GM12878 (cell line): Measurements from ENCODE around the gene TYRP1. TPM values are rescaled to one million over a fixed set of nuclear protein-coding genes. Genes with fewer than 3 reads are reported as not detected.

ENCODE experiments used
- ATAC-seq: fragments of 200-7000 bp; cut with Tn5 transposase; 3 replicates; pipeline ENCODE4 v1.9.1; 2020; ENCODE audit warnings: mild to moderate bottlenecking, moderate library complexity
- Bru-seq: library from RNA; stranded (reverse); fragments of 400-500 nt; gene quantifications from one replicate; lab custom pipeline; 2021; lab: Mats Ljungman, UMichigan
- BruChase-seq, 2 experiments: library from RNA; stranded (reverse); fragments of 400-500 nt; gene quantifications; one replicate each; lab custom pipeline; 2021; lab: Mats Ljungman, UMichigan
- BruUV-seq: library from RNA; stranded (reverse); fragments of 400-500 nt; replicated peaks from 2 replicates; lab custom pipeline; 2021; lab: Mats Ljungman, UMichigan
- CTCF ChIA-PET: fragments of 300-600 bp; sonication (Branson Sonifier 250); formaldehyde crosslinking; extraction: SDS; loops from one replicate; lab custom pipeline; 2021; ENCODE audit warnings: inconsistent platforms; lab: Yijun Ruan, JAX
- POLR2A ChIA-PET: fragments of 350-600 bp; formaldehyde crosslinking; extraction: SDS; loops from one replicate; lab custom pipeline; 2021; ENCODE audit warnings: inconsistent platforms; lab: Charles Lee
- RAD21 ChIA-PET: fragments of 300-600 bp; sonication (Branson Sonifier 250); formaldehyde crosslinking; loops from one replicate; lab custom pipeline; 2023; ENCODE audit warnings: antibody characterized with exemption; ENCODE audit not compliant: unreplicated experiment; lab: Charles Lee
- SMC1A ChIA-PET: fragments of 300-600 bp; sonication (Branson Sonifier 250); formaldehyde crosslinking; loops from one replicate; lab custom pipeline; 2023; ENCODE audit not compliant: unreplicated experiment, uncharacterized antibody; lab: Charles Lee
- DNase-seq: peaks from one replicate; pipeline ENCODE4 v3.0.0-alpha.2; 2011; ENCODE audit warnings: low read depth, low spot score
- FAIRE-seq: peaks from 3 replicates; lab custom pipeline; 2011; peaks lifted over from hg19 to GRCh38; lab: Jason Lieb, UNC
- H2AFZ ChIP-seq: 2 replicates; pipeline ENCODE4 v1.6.0; 2011; ENCODE audit warnings: low read depth, low read length, control low read depth; ENCODE audit not compliant: control insufficient read depth
- H3K27ac ChIP-seq: 2 replicates; pipeline ENCODE4 v1.5.1; 2011; ENCODE audit warnings: control low read depth; ENCODE audit not compliant: control insufficient read depth, insufficient read depth
- H3K27me3 ChIP-seq, 2 experiments: replicated peaks in 1 of 2; 2 replicates each; pipeline versions ENCODE4 v1.6.0 to v1.6.1; 2011; ENCODE audit warnings: low read length in 1 of 2; ENCODE audit not compliant: control insufficient read depth in 2 of 2, insufficient read depth in 2 of 2
- H3K36me3 ChIP-seq, 2 experiments: 2 replicates each; pipeline ENCODE4 v1.5.1; 2011; ENCODE audit warnings: low read length in 1 of 2; ENCODE audit not compliant: control insufficient read depth in 2 of 2, insufficient read depth in 2 of 2
- H3K4me1 ChIP-seq: 2 replicates; pipeline ENCODE4 v1.6.1; 2011; ENCODE audit warnings: mild to moderate bottlenecking, low read length, moderate library complexity, mixed read lengths; ENCODE audit not compliant: control insufficient read depth, insufficient read depth
- H3K4me2 ChIP-seq: 2 replicates; pipeline ENCODE4 v1.6.0; 2011; ENCODE audit warnings: control low read depth; ENCODE audit not compliant: control insufficient read depth, insufficient read depth
- H3K4me3 ChIP-seq: fragments of 200-600 bp; sonication (generic); 2 replicates; pipeline ENCODE4 v1.5.1; 2016
- H3K79me2 ChIP-seq: 2 replicates; pipeline ENCODE4 v1.6.0; 2011; ENCODE audit warnings: low read length; ENCODE audit not compliant: control insufficient read depth, insufficient read depth
- H3K9ac ChIP-seq: 2 replicates; pipeline ENCODE4 v1.8.0; 2011; ENCODE audit warnings: low read length, control low read depth, mixed read lengths; ENCODE audit not compliant: control insufficient read depth, insufficient read depth
- H3K9me3 ChIP-seq: replicated peaks from 3 replicates; pipeline ENCODE4 v1.5.1; 2011; ENCODE audit warnings: mild to moderate bottlenecking, low read length; ENCODE audit not compliant: control insufficient read depth, insufficient read depth
- H4K20me1 ChIP-seq: 2 replicates; pipeline ENCODE4 v1.6.0; 2011; ENCODE audit not compliant: control insufficient read depth, insufficient read depth
- E2F4 ChIP-seq: IDR thresholded peaks from 2 replicates; pipeline ENCODE4 v1.6.1; 2012; ENCODE audit warnings: low read depth, low read length, improper control_type of control experiment
- ELK1 ChIP-seq: IDR thresholded peaks from 2 replicates; pipeline ENCODE4 v1.6.1; 2012; ENCODE audit warnings: low read depth, low read length, improper control_type of control experiment
- HDGF ChIP-seq: fragments of 450-650 bp; IDR thresholded peaks from 2 replicates; pipeline ENCODE4 v1.6.1; 2016; ENCODE audit warnings: antibody characterized with exemption
- IKZF1 ChIP-seq: fragments of 450-650 bp; conservative IDR thresholded peaks from 2 replicates; pipeline ENCODE4 v1.6.1; 2017; ENCODE audit warnings: antibody characterized with exemption, mild to moderate bottlenecking
- ZBTB11 ChIP-seq: fragments of 450-650 bp; formaldehyde crosslinking; IDR thresholded peaks from 2 replicates; pipeline ENCODE4 v1.5.0; 2022; ENCODE audit warnings: mild to moderate bottlenecking, missing genetic modification characterization
- WGBS: methylation state at CpG from one replicate; pipeline ENCODE4 v1.1.6; 2016; ENCODE audit warnings: low lambda C conversion rate; ENCODE audit not compliant: insufficient replicate concordance, insufficient coverage; ENCODE audit errors: missing lambda C conversion rate; 5-methylcytosine and 5-hydroxymethylcytosine counted together
- in situ Hi-C: fragments of 300-500 bp; cut with MboI; formaldehyde crosslinking; loops from 9 replicates; pipeline ENCODE4 v1.14.3; 2018; ENCODE audit warnings: mixed read lengths
- intact Hi-C: fragments of 100-400 bp; cut with micrococcal nuclease; formaldehyde crosslinking; loops from one replicate; pipeline ENCODE4 v1.14.2; 2022; ENCODE audit not compliant: unreplicated experiment
- long read RNA-seq, 2 experiments: library from polyadenylated mRNA; unstranded; transcript quantifications; one replicate each; pipeline ENCODE4 v2.0.0, GENCODE V29; 2019 to 2020
- polyA minus RNA-seq, 3 experiments: library from RNA; depleted of rRNA, polyadenylated mRNA; stranded (reverse); fragments of >200 nt; gene quantifications; 2 replicates each; pipeline ENCODE4 v1.2.3, GENCODE V29; 2011
- polyA plus RNA-seq, 11 experiments: library from polyadenylated mRNA; depleted of rRNA in 4 of 11; unstranded in 6 of 11; stranded (reverse) in 5 of 11; fragments of >200 nt; fragmentation: Nextera tagmentation in 4 of 11; fragmentation: Illumina TruSeq in 1 of 11; extraction: Ambion mirVana in 4 of 11; extraction: Trizol in 1 of 11; gene quantifications; 1 replicate in 1 of 11; 2 replicates in 10 of 11; pipeline versions ENCODE4 v1.2.1 to v1.2.3, GENCODE V29; 2011 to 2016; ENCODE audit warnings: inconsistent platforms in 2 of 11, missing spikeins in 2 of 11, low read depth in 1 of 11
- total RNA-seq, 4 experiments: library from RNA; depleted of rRNA in 3 of 4; stranded (reverse); fragments of >200 nt in 3 of 4; fragmentation: Illumina TruSeq in 1 of 4; extraction: Trizol in 1 of 4; gene quantifications; 2 replicates each; pipeline versions ENCODE4 v1.2.1 to v1.2.3, GENCODE V29; 2013 to 2021
- TF ChIP-seq, protein P1 (sequence below): fragments of 450-650 bp; IDR thresholded peaks from 2 replicates; pipeline ENCODE4 v1.6.1; 2017; ENCODE audit warnings: mild to moderate bottlenecking

The TYRP1 gene
- total RNA-seq (2013; cell fraction: nucleolus; rRNA removed) = not detected in 2 replicates
- total RNA-seq (2014; rRNA removed) (not detected in 2 replicates), total RNA-seq (2014; rRNA removed; fragmentation: Illumina TruSeq; extraction: Trizol) (not detected in 2 replicates), total RNA-seq (2021) (not detected in 2 replicates), polyA plus RNA-seq (2011; rRNA removed) (not detected in 2 replicates), polyA plus RNA-seq (2014; fragmentation: Illumina TruSeq; extraction: Trizol) (0.01 TPM in 1 of 2 replicates, not detected in the other), polyA plus RNA-seq (2014; fragmentation: Nextera tagmentation; extraction: Ambion mirVana) (not detected), polyA plus RNA-seq (2014; rRNA removed) (not detected in 2 replicates), polyA plus RNA-seq (2016; fragmentation: Nextera tagmentation; extraction: Ambion mirVana) (not detected), polyA minus RNA-seq (2011; rRNA and poly(A)+ RNA removed) (not detected in 2 replicates), Bru-seq, nascent RNA (percentile 5 among the genes with signal in this experiment), BruChase-seq, experiment 1, labeled RNA remaining after a 6-hour chase (percentile 2 among the genes with signal in this experiment), BruChase-seq, experiment 2, labeled RNA remaining after a 2-hour chase (not detected)
- not detected for polyA plus RNA-seq (2011; ENCODE audit: low read depth)
- polyA plus RNA-seq (2011; cell fraction: cytosol; rRNA removed) = not detected in 2 replicates
- polyA plus RNA-seq (2011; cell fraction: nucleus; rRNA removed) = not detected in 2 replicates
- polyA plus RNA-seq (2012) = not detected in 2 replicates
- not detected in 2 replicates for polyA minus RNA-seq (2011; cell fraction: cytosol; rRNA and poly(A)+ RNA removed)
- polyA minus RNA-seq (2011; cell fraction: nucleus; rRNA and poly(A)+ RNA removed) = not detected in 2 replicates
- long read RNA-seq, experiment 1 = 0 reads
- long read RNA-seq, experiment 2 = 0 reads

DNA sequence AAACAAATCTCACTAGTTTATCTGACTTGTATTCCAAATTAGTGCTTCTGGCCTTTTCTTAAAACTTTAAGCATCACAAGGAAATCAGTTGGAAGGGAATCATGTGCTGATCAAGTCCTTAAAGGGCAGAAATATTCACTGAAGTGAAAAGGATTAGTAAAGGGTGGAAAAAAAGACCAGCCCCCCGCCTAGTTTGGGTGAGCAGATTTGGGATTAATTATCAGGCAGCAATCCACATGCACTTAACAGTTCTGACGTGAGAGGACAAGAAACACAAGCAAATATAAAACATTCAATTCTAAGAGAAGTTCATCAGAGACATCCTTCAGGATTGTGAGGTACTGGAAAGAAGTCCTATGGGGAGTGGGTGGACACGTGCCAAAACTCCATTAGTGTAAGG lies at the start of gene TYRP1:
Gene TYRP1 (plus strand): TSS at position 245 of the 400 bp plus-strand sequence. CDS start 612 bp downstream, outside the sequence.
- no peaks in the 10 kb centered on the region for H3K36me3 ChIP-seq
- H3K4me1 ChIP-seq = no peaks in the 10 kb centered on the region
- WGBS = 11% methylated on average over 3 of the region's 3 CpGs
- no TSS peak for BruUV-seq
- ATAC-seq (no peak), FAIRE-seq (no peak), DNase-seq (no peak)
- no peak within 1 kb of the TSS for H3K4me3 ChIP-seq
- ChIA-PET SMC1A (no interaction called here), RAD21 (no interaction called here), CTCF (no interaction called here), POLR2A (no interaction called here)
- in situ Hi-C loops (no loop called here), intact Hi-C loops (no loop called here)
- no peak for TF ChIP-seq HDGF
- TF ChIP-seq, protein P1, sequence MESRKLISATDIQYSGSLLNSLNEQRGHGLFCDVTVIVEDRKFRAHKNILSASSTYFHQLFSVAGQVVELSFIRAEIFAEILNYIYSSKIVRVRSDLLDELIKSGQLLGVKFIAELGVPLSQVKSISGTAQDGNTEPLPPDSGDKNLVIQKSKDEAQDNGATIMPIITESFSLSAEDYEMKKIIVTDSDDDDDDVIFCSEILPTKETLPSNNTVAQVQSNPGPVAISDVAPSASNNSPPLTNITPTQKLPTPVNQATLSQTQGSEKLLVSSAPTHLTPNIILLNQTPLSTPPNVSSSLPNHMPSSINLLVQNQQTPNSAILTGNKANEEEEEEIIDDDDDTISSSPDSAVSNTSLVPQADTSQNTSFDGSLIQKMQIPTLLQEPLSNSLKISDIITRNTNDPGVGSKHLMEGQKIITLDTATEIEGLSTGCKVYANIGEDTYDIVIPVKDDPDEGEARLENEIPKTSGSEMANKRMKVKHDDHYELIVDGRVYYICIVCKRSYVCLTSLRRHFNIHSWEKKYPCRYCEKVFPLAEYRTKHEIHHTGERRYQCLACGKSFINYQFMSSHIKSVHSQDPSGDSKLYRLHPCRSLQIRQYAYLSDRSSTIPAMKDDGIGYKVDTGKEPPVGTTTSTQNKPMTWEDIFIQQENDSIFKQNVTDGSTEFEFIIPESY = no peak
- TF ChIP-seq ZBTB11 (CRISPR knock-in tag) = no peak
- no peak for TF ChIP-seq ELK1
- no peak for TF ChIP-seq IKZF1
- no peak for TF ChIP-seq E2F4
- no peaks in the 10 kb centered on the region for H3K27me3 ChIP-seq
- H3K4me2 ChIP-seq = no peak within 1 kb of the TSS
- H3K79me2 ChIP-seq = no peaks in the 10 kb centered on the region
- no peak within 1 kb of the TSS for H2AFZ ChIP-seq
- no peak within 1 kb of the TSS for H3K27ac ChIP-seq
- H4K20me1 ChIP-seq = no peaks in the 10 kb centered on the region
- no peak within 1 kb of the TSS for H3K9ac ChIP-seq
- no peaks in the 10 kb centered on the region for H3K9me3 ChIP-seq
